Measurements from ENCODE around the gene MAST4.
"Not testable (repeated sequence)": the region's sequence is repeated elsewhere in the genome, so short reads cannot be mapped to it uniquely, and the experiment has no call there.

The MAST4 gene

DNA sequence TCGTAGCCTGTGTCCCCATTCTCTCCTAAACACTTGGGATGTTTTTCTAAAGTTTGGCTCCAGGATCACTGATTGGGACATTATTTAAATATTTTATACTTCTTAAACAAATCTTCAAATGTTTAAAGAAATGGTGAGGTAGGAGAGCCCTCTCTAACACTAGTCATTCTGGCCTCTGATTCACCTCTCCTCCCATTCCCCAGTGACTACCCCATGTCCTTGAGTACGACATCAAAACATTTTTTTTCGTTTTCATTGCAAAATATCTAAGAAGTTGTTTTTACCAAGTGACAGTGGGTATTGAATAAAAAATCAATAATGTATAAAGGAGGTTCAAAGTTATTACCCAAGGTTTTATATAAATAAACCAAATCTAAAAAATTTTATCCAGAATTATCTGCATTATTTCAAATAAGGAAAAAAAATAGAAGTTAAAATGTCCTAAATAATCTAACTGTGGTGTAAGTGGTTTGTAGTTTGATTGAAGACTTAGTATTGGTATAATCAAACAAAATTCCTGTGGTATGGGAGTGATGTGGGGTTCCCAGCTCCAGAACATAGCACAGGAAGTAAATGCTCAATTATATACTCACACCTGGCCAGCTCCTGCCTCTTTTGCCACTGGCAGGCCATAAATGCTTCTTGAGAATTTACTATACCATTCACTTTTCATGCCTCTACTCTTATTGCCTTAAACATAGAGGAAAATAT, 51.1 kb downstream of the MAST4 start:
- DNase-seq: no peak

- no peak for DNase-seq
Observed at GRCh38 chr5:66652818-66653217, 56.6 kb downstream of the MAST4 start.

- no peak for DNase-seq
Observed at GRCh38 chr5:66653325-66653724, 57.1 kb downstream of the MAST4 start.

DNA sequence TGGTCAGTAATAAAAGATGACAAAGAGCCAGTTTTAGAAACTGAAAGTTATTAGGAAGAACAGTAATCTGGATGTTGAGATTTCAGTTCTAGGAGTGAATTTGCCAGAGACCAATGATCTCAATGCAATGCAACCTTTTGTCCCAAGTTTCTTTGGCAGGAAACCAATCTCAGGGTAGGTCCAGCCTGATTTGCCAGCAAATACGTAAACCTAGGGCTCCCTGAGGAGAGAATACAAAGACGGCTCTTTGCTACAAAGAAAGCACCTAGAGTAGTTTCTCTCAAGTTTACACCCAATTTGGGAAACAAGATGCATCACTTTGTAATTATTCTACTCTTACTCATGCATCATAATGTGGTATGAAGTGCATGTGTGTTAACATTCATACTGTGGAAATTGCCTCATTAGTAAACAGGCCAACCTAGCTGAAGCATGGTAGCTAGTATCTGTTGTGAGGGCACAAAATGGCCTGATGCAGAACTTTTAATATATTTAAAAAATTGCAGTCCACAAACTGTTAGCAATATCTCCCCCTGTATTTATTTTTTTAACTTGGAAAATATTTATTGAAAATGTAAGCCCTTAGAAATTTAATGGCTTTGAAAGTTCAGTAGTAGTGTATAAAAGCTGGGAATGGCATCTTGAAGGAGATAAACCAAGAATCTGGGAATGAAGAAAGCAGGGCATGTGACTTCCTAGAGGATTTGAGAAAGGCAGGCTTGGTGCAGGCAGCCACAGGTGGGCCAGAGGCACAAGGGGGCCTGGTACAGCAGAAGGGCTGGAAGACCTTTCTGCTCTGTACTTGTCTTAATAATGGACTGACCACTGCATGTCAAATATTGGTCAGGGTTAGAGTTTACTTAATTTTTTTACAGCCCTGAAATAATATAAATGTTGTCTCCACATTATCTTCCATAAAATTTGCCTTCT, 59.5 kb downstream of the MAST4 start:
- no peak for DNase-seq

DNA sequence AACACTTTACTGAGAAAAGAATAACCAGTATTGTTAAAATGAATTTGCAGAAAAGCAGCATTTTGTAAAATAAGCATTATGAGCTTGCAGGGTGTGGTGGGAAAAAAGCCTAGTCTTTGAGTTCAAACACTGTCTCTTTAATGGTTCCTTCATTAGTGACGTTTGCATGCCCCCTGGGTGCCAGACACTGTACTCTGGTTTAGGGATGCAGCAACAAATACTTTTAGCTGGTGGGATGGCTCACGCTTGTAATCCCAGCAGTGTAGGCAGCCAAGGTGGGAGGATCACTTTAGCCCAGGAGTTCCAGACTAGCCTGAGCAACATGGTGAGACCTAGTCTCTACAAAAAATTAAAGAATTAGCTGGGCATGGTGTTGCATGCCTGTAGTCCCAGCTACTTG, 62.3 kb downstream of the MAST4 start:
- no peak for DNase-seq

DNA sequence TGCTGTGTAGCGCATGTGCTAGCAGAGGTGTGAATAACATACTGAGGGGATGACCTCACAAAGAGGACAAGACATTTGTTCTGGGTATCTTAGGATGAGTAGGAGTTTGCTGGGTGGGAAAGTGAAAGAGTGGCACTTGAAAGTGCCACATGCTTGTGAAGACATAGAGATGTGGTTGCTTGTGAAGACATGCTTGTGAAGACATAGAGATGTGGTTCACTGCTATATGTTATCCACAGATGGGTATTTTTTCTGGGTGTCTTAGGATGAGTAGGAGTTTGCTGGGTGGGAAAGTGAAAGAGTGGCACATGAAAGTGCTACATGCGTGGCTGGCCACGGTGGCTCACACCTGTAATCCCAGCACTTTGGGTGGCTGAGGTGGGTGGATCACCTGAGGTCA, 63.6 kb downstream of the MAST4 start:
- DNase-seq: no peak

- no peak for DNase-seq
Observed at GRCh38 chr5:66660396-66660795, 64.2 kb downstream of the MAST4 start.

DNA sequence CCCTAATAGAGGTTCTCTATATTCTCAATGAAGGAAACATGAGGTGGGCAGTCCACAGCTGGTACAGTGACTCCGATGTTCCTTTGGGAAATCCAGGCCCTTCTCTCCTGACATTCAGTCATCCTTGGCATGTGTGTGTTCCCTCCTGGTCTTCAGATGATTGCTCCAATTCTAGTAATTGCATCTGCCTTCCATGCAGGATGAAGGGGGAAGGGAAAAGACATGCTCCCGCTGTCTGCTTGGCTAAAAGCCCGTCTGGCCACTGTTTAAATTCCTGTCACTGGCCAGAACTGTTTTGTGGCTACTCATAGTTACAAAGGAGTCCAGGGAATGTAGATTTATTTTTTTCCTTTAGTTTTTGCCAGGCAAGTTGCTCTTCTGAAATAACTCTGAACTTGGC, 65.0 kb downstream of the MAST4 start:
- DNase-seq: no peak

DNA sequence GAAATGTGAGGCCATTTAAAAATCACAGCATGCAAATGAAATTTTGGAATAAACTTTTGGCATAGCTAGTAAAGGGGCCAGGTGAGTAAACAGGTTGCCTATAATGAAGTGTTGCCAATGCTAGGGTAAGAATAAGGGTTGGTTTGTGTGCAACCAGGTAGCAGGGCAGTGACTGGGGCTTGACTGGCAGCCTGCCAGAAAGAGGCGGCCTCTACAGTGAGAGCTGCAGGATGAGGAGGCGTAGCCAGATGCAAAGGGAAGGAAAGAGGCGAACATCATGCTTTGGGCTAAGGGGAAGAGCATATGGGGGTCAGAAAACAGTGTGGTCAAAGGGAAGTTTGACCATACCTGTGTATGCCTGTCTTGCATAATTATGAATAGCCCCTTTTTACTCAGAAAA, 70.6 kb downstream of the MAST4 start:
- DNase-seq: peak; percentile 43

GRCh38 chr5:66669086-66669861, 73.1 kb downstream of the MAST4 start:
- DNase-seq: no peak

- no peak for DNase-seq
Observed at GRCh38 chr5:66669862-66670195, 73.6 kb downstream of the MAST4 start.

GRCh38 chr5:66671305-66671704, 75.1 kb downstream of the MAST4 start:
- no peak for DNase-seq

DNA sequence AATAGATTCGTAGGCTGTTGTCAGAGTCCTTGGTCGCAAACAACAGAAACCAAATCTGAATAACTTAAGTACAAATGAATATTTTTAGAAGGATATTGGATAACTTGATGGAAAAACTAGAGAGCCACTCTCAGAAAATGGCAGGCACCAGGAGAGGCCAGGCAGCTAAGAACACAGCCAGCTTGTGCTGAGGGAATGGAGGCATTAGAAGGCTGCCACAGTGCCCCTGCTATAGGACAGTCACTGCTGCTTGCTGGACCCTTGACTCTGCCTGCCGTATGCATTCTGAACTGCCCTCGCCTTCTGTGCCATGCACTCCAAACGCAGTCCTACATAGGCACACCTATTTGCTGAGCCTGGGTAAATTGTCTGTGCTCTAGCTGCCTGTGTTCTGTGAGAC, 78.6 kb downstream of the MAST4 start:
- no peak for DNase-seq

DNA sequence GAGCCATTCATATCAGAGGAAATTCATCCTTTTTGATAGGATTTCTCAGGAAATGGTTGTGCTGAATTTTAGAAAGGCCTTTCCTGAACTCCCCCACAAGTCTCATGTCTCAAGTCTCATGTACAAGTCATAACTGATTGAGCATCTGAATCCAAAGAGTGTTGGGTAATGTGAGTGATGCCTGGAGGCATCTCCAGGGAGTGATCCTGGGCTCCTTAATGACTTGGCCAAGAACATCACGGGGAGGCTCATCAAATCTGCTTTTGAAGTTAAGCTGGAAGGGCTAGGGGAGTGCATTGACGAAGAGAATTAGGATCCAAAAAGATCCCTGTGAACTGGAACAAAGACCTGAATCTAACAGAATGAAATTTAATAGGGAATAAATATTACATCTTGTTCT, 79.2 kb downstream of the MAST4 start:
- no peak for DNase-seq

DNA sequence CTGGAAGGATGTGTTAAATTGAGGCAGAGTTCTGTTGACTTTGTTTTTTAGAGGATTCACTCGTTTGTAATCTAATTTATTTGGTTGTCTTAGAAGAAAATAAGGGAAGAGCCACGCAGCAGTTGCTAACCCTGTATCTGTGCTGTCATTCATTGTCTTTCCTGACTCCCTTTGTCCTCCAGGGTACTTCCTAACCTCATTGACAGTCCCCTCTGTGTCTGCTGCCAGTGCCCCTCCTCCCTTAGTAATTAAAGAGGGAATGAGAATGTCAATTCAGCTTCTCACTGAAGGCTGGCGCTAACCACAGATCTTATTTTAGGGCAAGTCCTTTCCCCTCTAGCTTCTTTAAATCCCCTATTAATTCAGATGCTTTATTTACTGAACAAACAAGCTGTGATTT, 84.0 kb downstream of the MAST4 start:
- DNase-seq: no peak

- DNase-seq: no peak
Observed at GRCh38 chr5:66680804-66681203, 84.6 kb downstream of the MAST4 start.

DNA sequence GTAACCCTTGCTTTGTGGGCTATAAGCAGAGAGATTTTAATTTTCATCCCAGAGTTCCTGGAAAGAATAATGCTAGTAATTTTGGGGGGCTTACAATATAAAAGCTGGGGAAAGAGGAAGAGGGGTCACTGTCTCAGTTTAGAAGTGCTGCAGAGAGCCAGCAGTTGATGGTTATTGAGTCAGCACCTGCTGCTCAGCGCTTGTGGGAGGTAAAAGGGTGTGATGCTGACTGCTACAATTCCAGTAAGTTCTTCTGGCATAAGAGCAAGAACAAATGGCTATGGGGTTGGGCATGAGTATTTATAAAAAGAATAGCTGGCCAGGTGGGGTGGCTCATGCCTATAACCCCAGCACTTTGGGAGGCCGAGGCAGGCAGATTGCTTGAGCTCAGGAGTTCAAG, 88.5 kb downstream of the MAST4 start:
- no peak for DNase-seq

GRCh38 chr5:66689522-66690220, 93.5 kb downstream of the MAST4 start:
- DNase-seq: no peak

DNA sequence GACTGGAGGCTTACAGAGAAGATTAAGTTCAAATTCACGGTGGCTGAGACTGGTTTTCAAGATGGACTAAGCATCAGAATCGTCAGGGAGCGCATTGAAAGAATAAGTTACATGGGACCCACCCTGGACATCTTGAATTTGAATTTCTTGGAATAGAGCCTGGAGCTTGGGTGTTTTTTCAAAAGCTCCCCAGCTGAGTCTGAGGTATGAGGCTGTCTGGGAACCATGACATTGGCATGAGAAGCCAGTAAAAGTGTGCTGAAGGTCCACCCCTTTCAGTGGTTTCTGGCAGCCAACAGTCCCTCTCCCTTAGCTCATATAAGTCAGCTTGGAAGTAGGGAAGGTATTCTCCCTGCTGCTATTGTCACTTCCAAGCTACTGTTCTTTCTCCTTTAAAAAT, 97.8 kb downstream of the MAST4 start:
- no peak for DNase-seq

DNA sequence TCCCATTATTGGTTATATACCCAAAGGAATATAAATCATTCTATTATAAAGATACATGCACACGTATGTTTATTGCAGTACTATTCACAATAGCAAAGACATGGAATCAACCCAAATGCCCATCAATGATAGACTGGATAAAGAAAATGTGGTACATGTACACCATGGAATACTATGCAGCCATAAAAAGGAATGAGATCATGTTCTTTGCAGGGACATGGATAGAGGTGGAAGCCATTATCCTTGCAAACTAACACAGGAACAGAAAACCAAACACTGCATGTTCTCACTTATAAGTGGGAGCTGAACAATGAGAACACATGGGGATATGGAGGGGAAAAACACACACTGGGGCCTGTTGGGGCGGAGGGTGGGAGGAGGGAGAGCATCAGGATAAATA, 99.6 kb downstream of the MAST4 start:
- DNase-seq: not testable (repeated sequence)

DNA sequence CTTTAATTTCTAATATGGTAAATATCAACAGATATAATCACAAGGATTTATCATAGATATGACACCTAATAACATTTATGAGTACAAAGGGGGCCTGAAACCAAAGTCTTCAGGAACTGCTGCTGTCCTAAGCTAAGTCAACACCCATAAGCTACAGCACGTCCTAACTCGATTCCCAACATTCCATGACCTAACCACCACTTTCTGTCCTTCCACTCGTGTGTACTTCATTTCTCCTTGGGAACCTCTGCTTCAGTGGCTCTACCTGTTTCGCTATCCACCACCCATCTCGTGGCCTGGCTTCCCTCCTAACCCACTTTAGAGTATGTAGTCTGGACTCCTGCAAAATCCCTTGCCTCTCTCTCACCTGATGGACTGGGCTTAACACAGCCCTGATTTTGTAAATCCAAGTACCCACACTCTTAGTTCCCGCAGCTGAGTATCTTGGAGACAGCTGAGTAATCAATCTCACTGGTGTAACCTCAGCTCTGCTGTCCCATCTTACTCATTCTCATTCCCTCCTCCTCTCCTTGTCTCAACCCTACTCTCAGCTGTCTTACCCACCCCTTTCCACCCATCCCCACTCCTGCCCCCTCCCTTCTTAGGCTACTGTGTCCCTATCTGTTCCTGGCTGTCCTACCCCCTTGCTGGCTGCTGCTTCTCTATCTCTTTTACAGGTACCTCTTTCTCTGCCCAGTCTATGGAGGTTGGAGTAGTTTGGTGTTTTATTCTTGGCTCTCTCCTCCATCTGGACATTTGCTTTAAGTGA, 101.8 kb downstream of the MAST4 start:
- no peak for DNase-seq

- no peak for DNase-seq
Observed at GRCh38 chr5:66701244-66701643, 105.1 kb downstream of the MAST4 start.

All from SHP77 treated with DMSO at 0.1 percent for 48 hours (cell line).